Osteocyte (in vitro differentiated cells): Measurements from ENCODE around the gene SMS. TPM values are rescaled to one million over a fixed set of nuclear protein-coding genes. Genes with fewer than 3 reads are reported as not detected.

ENCODE experiments used
- DNase-seq: peaks from one replicate; pipeline ENCODE4 v3.0.0; 2021; ENCODE audit warnings: mixed read lengths; ENCODE audit not compliant: unreplicated experiment; ENCODE audit errors: extremely low spot score
- H3K27ac Mint-ChIP-seq: one replicate; pipeline ENCODE4 v1.8.0; 2021; ENCODE audit warnings: mild to moderate bottlenecking, mixed read lengths; ENCODE audit not compliant: unreplicated experiment
- H3K27me3 Mint-ChIP-seq: one replicate; pipeline ENCODE4 v1.8.0; 2021; ENCODE audit warnings: mixed read lengths; ENCODE audit not compliant: unreplicated experiment
- H3K36me3 Mint-ChIP-seq: one replicate; pipeline ENCODE4 v1.8.0; 2021; ENCODE audit warnings: mixed read lengths; ENCODE audit not compliant: unreplicated experiment
- H3K4me1 Mint-ChIP-seq: one replicate; pipeline ENCODE4 v1.8.0; 2021; ENCODE audit warnings: mixed read lengths; ENCODE audit not compliant: unreplicated experiment
- H3K4me3 Mint-ChIP-seq: one replicate; pipeline ENCODE4 v1.8.0; 2021; ENCODE audit warnings: mild to moderate bottlenecking, moderate library complexity, mixed read lengths; ENCODE audit not compliant: unreplicated experiment
- H3K9me3 Mint-ChIP-seq: one replicate; pipeline ENCODE4 v1.8.0; 2021; ENCODE audit warnings: mixed read lengths; ENCODE audit not compliant: unreplicated experiment
- CTCF ChIP-seq: fragments of 200-600 bp; sonication (generic); IDR thresholded peaks from 2 replicates; pipeline ENCODE4 v1.5.0; 2021; ENCODE audit warnings: antibody characterized with exemption, mild to moderate bottlenecking, moderate library complexity
- total RNA-seq: library from RNA; stranded (reverse); gene quantifications from 2 replicates; pipeline ENCODE4 v1.2.1, GENCODE V29; 2021

The SMS gene
- total RNA-seq, 1 donor from 2014 or later: 91.4 TPM

GRCh38 chrX:21930986-21931385, 9.5 kb upstream of the SMS start:
- Mint-ChIP-seq H3K27ac (peak overlapping the region; percentile 65), H3K36me3 (no peaks in the 10 kb centered on the region), H3K27me3 (no peaks in the 10 kb centered on the region), H3K4me1 (peaks cover 57% of the 10 kb centered on the region), H3K4me3 (no peak overlapping the region), H3K9me3 (no peaks in the 10 kb centered on the region)
- no peak for DNase-seq
- TF ChIP-seq CTCF: no peak

- TF ChIP-seq CTCF: peak; percentile 44
- H3K27me3 Mint-ChIP-seq: no peaks in the 10 kb centered on the region
- DNase-seq: no peak
- no peaks in the 10 kb centered on the region for H3K36me3 Mint-ChIP-seq
- H3K4me1 Mint-ChIP-seq: peaks cover 42% of the 10 kb centered on the region
- H3K4me3 Mint-ChIP-seq: peak overlapping the region; percentile 34
- H3K9me3 Mint-ChIP-seq: no peaks in the 10 kb centered on the region
- H3K27ac Mint-ChIP-seq: peak overlapping the region; percentile 98
Observed at GRCh38 chrX:21932292-21933002, 8.1 kb upstream of the SMS start.

- Mint-ChIP-seq H3K4me3 (no peak overlapping the region), H3K27me3 (no peaks in the 10 kb centered on the region), H3K9me3 (no peaks in the 10 kb centered on the region), H3K27ac (peak overlapping the region; percentile 98), H3K4me1 (peaks cover 39% of the 10 kb centered on the region), H3K36me3 (no peaks in the 10 kb centered on the region)
- DNase-seq: no peak
- TF ChIP-seq CTCF: no peak
Observed at GRCh38 chrX:21933077-21933476, 7.4 kb upstream of the SMS start.

- H3K9me3 Mint-ChIP-seq: no peaks in the 10 kb centered on the region
- no peaks in the 10 kb centered on the region for H3K27me3 Mint-ChIP-seq
- H3K36me3 Mint-ChIP-seq: no peaks in the 10 kb centered on the region
- no peak overlapping the region for H3K27ac Mint-ChIP-seq
- peaks cover 33% of the 10 kb centered on the region for H3K4me1 Mint-ChIP-seq
- DNase-seq: no peak
- TF ChIP-seq CTCF: no peak
- H3K4me3 Mint-ChIP-seq: no peak overlapping the region
Observed at GRCh38 chrX:21934414-21934813, 6.1 kb upstream of the SMS start.

GRCh38 chrX:21939906-21940305, 603 bp upstream of the SMS start:
- H3K27me3 Mint-ChIP-seq: no peaks in the 10 kb centered on the region
- TF ChIP-seq CTCF: no peak
- H3K4me1 Mint-ChIP-seq: peaks cover 33% of the 10 kb centered on the region
- H3K27ac Mint-ChIP-seq: peak overlapping the region; percentile 79
- no peaks in the 10 kb centered on the region for H3K9me3 Mint-ChIP-seq
- H3K4me3 Mint-ChIP-seq: peak overlapping the region; percentile 67
- H3K36me3 Mint-ChIP-seq: no peaks in the 10 kb centered on the region
- DNase-seq: no peak
